Mammary epithelial cell (primary cell): ENCODE data around the gene PRIMA1.

ENCODE experiments used
- EZH2 ChIP-seq: IDR thresholded peaks from 2 replicates; pipeline ENCODE4 v1.6.1; 2012; ENCODE audit warnings: low read length, inconsistent platforms, borderline replicate concordance
- TF ChIP-seq, protein P1 (sequence below), 2 donors: IDR thresholded peaks in 1 of 2; conservative IDR thresholded peaks in 1 of 2; 2 replicates each; pipeline ENCODE4 v1.5.1; 2011 to 2012; ENCODE audit warnings: inconsistent platforms in 2 of 2, low read length in 2 of 2, mild to moderate bottlenecking in 2 of 2, control low read depth in 1 of 2, low read depth in 1 of 2; ENCODE audit not compliant: insufficient read depth in 1 of 2; ENCODE audit errors: extremely low read depth in 1 of 2

- TF ChIP-seq EZH2 = no peak
- TF ChIP-seq, protein P1, sequence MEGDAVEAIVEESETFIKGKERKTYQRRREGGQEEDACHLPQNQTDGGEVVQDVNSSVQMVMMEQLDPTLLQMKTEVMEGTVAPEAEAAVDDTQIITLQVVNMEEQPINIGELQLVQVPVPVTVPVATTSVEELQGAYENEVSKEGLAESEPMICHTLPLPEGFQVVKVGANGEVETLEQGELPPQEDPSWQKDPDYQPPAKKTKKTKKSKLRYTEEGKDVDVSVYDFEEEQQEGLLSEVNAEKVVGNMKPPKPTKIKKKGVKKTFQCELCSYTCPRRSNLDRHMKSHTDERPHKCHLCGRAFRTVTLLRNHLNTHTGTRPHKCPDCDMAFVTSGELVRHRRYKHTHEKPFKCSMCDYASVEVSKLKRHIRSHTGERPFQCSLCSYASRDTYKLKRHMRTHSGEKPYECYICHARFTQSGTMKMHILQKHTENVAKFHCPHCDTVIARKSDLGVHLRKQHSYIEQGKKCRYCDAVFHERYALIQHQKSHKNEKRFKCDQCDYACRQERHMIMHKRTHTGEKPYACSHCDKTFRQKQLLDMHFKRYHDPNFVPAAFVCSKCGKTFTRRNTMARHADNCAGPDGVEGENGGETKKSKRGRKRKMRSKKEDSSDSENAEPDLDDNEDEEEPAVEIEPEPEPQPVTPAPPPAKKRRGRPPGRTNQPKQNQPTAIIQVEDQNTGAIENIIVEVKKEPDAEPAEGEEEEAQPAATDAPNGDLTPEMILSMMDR (conservative IDR thresholded peaks at IDR 0.05 in 1 of 2, IDR thresholded peaks at IDR 0.05 in 1 of 2; ENCODE audit: extremely low read depth in 1 of 2, insufficient read depth in 1 of 2, low read depth in 1 of 2, low read length in 2 of 2) = no peak
These were observed 43.4 kb downstream of the PRIMA1 start for GRCh38 chr14:93744876-93745275.
